Loucy (cell line): ENCODE data around the gene KLHL3.

Source experiments
- EZH2phosphoT487 ChIP-seq: fragments of 200-600 bp; IDR thresholded peaks from 2 replicates; pipeline ENCODE4 v1.6.1; 2018; ENCODE audit warnings: antibody characterized with exemption, mild to moderate bottlenecking, moderate library complexity, borderline replicate concordance
- TF ChIP-seq, protein P1 (sequence below): fragments of 200-600 bp; sonication (generic); conservative IDR thresholded peaks from 2 replicates; pipeline ENCODE4 v1.5.1; 2014; ENCODE audit warnings: mild to moderate bottlenecking, antibody characterized with exemption, low read length

DNA sequence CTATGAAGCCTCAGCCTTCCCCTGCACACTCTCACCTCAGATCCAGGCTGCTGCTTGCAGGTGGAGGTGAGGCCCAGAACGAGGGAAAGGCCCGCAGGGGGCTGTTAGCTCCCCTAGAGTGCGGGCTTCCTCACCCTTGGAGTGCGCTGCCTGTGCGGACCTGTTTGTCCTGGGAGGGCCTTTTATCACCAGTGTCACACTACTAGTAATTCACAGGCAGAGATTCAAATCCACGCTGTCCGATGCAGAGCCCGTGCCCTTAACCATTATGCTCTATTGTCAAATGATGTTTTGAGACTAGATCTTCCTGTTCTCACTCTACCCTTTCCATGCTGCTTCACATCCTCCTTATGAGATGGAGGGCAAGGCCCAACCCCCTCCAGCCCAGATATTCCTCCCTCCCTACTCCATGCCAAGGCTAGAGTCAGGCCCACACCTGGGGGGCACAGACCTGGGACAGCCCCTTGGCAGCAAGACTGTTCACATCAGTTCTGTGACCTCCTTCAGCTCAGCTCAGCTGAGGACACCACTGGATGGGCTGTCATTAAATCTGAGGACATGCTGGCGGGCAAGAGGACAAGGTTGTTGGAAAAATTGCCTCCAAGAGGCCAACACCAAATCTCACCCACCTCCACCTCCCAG, 124.0 kb downstream of the KLHL3 start:
- TF ChIP-seq, protein P1, sequence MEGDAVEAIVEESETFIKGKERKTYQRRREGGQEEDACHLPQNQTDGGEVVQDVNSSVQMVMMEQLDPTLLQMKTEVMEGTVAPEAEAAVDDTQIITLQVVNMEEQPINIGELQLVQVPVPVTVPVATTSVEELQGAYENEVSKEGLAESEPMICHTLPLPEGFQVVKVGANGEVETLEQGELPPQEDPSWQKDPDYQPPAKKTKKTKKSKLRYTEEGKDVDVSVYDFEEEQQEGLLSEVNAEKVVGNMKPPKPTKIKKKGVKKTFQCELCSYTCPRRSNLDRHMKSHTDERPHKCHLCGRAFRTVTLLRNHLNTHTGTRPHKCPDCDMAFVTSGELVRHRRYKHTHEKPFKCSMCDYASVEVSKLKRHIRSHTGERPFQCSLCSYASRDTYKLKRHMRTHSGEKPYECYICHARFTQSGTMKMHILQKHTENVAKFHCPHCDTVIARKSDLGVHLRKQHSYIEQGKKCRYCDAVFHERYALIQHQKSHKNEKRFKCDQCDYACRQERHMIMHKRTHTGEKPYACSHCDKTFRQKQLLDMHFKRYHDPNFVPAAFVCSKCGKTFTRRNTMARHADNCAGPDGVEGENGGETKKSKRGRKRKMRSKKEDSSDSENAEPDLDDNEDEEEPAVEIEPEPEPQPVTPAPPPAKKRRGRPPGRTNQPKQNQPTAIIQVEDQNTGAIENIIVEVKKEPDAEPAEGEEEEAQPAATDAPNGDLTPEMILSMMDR: no peak
- no peak for TF ChIP-seq EZH2phosphoT487
